Upper lobe of left lung (tissue), 6 donors: ENCODE results near the gene PBX3. TPM values are rescaled to one million over a fixed set of nuclear protein-coding genes. Genes with fewer than 3 reads are reported as not detected.

Experiments
- ATAC-seq, 2 donors: fragments of 200-7000 bp; cut with Tn5 transposase; one replicate each; pipeline ENCODE4 v1.9.1; 2022; ENCODE audit warnings: mild to moderate bottlenecking in 2 of 2, moderate library complexity in 2 of 2; ENCODE audit not compliant: low FRiP score in 2 of 2
- DNase-seq, 2 donors: peaks; one replicate each; pipeline ENCODE4 v3.0.0-alpha.2; 2019 to 2020
- H3K27ac ChIP-seq, 4 donors: fragments of 200-600 bp; sonication (generic); one replicate each; pipeline ENCODE4 v1.5.1; 2016 to 2019
- H3K27me3 ChIP-seq, 4 donors: fragments of 200-600 bp; sonication (generic); one replicate each; pipeline ENCODE4 v1.5.1; 2017 to 2019
- H3K36me3 ChIP-seq, 4 donors: fragments of 200-600 bp; sonication (generic); one replicate each; pipeline ENCODE4 v1.5.1; 2016 to 2019
- H3K4me1 ChIP-seq, 4 donors: fragments of 200-600 bp; sonication (generic); one replicate each; pipeline ENCODE4 v1.5.1; 2018 to 2019
- H3K4me3 ChIP-seq, 4 donors: fragments of 200-600 bp; sonication (generic); one replicate each; pipeline ENCODE4 v1.5.1; 2017 to 2019; ENCODE audit warnings: mild to moderate bottlenecking in 2 of 4, moderate library complexity in 1 of 4
- H3K9me3 ChIP-seq, 4 donors: fragments of 200-600 bp; sonication (generic); one replicate each; pipeline ENCODE4 v1.5.1; 2018 to 2019
- CTCF ChIP-seq, 6 experiments: fragments of 450-650 bp in 4 of 6; fragments of 200-600 bp in 2 of 6; sonication (generic) in 2 of 6; IDR thresholded peaks; one replicate each; pipeline ENCODE4 v1.5.1; 2016 to 2019; ENCODE audit warnings: antibody characterized with exemption in 6 of 6
- EP300 ChIP-seq, 4 donors: sonication (generic); formaldehyde crosslinking; IDR thresholded peaks; one replicate each; pipeline ENCODE4 v1.5.1; 2017; ENCODE audit warnings: antibody characterized with exemption in 4 of 4, control low read depth in 2 of 4
- POLR2A ChIP-seq, 4 donors: fragments of 450-650 bp; IDR thresholded peaks; one replicate each; pipeline ENCODE4 v1.5.1; 2016 to 2017; ENCODE audit warnings: antibody characterized with exemption in 4 of 4, mild to moderate bottlenecking in 2 of 4
- POLR2AphosphoS5 ChIP-seq, 2 donors: sonication (generic); formaldehyde crosslinking; IDR thresholded peaks; one replicate each; pipeline ENCODE4 v1.5.1; 2017; ENCODE audit warnings: antibody characterized with exemption in 2 of 2
- WGBS, 2 donors: methylation state at CpG; one replicate each; pipeline ENCODE4 v1.1.5; 2017 to 2018; 5-methylcytosine and 5-hydroxymethylcytosine counted together
- total RNA-seq, 6 donors: library from RNA; depleted of rRNA in 4 of 6; stranded (reverse); fragments of >200 nt in 4 of 6; gene quantifications; one replicate each; pipeline versions ENCODE4 v1.1.0 to v1.2.1, GENCODE V29; 2016 to 2021
- donor health status: DM: no; HTN: no; CAD: no; lungs with moderate emphysema.
- donor health status: DM: no; HTN: yes; CAD: no; lungs with severe emphysema.

The PBX3 gene
- total RNA-seq, 6 donors from 2014 or later, result 25.7 to 57.6 (median 41.9) TPM

GRCh38 chr9:125914411-125914810, 167.2 kb downstream of the PBX3 start:
- Histone ChIP-seq H3K9me3 (no peaks in the 10 kb centered on the region), H3K4me3 (no peak overlapping the region), H3K27me3 (no peaks in the 10 kb centered on the region), H3K27ac (no peak overlapping the region), H3K36me3 (no peaks in the 10 kb centered on the region), H3K4me1 (no peaks in the 10 kb centered on the region)
- 81 to 84% methylated on average over 1 of the region's 1 CpG for WGBS, 2 donors
- TF ChIP-seq POLR2A (IDR thresholded peaks at IDR 0.05) (no peak), EP300 (IDR thresholded peaks at IDR 0.05) (no peak), POLR2AphosphoS5 (IDR thresholded peaks at IDR 0.05) (no peak), CTCF (IDR thresholded peaks at IDR 0.05) (no peak)
- DNase-seq (no peak), ATAC-seq (no peak)

GRCh38 chr9:125915606-125916005, 168.4 kb downstream of the PBX3 start:
- Histone ChIP-seq H3K4me1 (no peaks in the 10 kb centered on the region), H3K27me3 (no peaks in the 10 kb centered on the region), H3K27ac (no peak overlapping the region), H3K36me3 (no peaks in the 10 kb centered on the region), H3K4me3 (no peak overlapping the region), H3K9me3 (no peaks in the 10 kb centered on the region)
- DNase-seq (peak in 1 of 2 donors; percentile 50), ATAC-seq (no peak)
- 96 to 99% methylated on average over 8 of the region's 8 CpGs for WGBS, 2 donors
- TF ChIP-seq POLR2A (IDR thresholded peaks at IDR 0.05) (no peak), CTCF (IDR thresholded peaks at IDR 0.05) (no peak), EP300 (IDR thresholded peaks at IDR 0.05) (no peak), POLR2AphosphoS5 (IDR thresholded peaks at IDR 0.05) (no peak)

- no peak for DNase-seq
- no peak overlapping the region for H3K4me3 ChIP-seq
- no peaks in the 10 kb centered on the region for H3K4me1 ChIP-seq
- no peaks in the 10 kb centered on the region for H3K36me3 ChIP-seq
- H3K9me3 ChIP-seq, result no peaks in the 10 kb centered on the region
- H3K27me3 ChIP-seq, result no peaks in the 10 kb centered on the region
- no peak for TF ChIP-seq POLR2A (IDR thresholded peaks at IDR 0.05)
- TF ChIP-seq POLR2AphosphoS5 (IDR thresholded peaks at IDR 0.05), result no peak
- TF ChIP-seq EP300 (IDR thresholded peaks at IDR 0.05), result no peak
- TF ChIP-seq CTCF (IDR thresholded peaks at IDR 0.05), result no peak
- no peak for ATAC-seq
- H3K27ac ChIP-seq, result no peak overlapping the region
These were observed 172.4 kb downstream of the PBX3 start for GRCh38 chr9:125919565-125919964.

GRCh38 chr9:125920402-125920801, 173.2 kb downstream of the PBX3 start:
- TF ChIP-seq EP300 (IDR thresholded peaks at IDR 0.05) (no peak), POLR2AphosphoS5 (IDR thresholded peaks at IDR 0.05) (no peak), CTCF (IDR thresholded peaks at IDR 0.05) (no peak), POLR2A (IDR thresholded peaks at IDR 0.05) (no peak)
- Histone ChIP-seq H3K4me3 (no peak overlapping the region), H3K27me3 (no peaks in the 10 kb centered on the region), H3K36me3 (no peaks in the 10 kb centered on the region), H3K9me3 (no peaks in the 10 kb centered on the region), H3K4me1 (no peaks in the 10 kb centered on the region), H3K27ac (no peak overlapping the region)
- ATAC-seq (no peak), DNase-seq (no peak)
- WGBS, 2 donors, result 95 to 97% methylated on average over 2 of the region's 2 CpGs

GRCh38 chr9:125922854-125923253, 175.7 kb downstream of the PBX3 start:
- Histone ChIP-seq H3K4me3 (no peak overlapping the region), H3K27ac (no peak overlapping the region), H3K9me3 (no peaks in the 10 kb centered on the region), H3K36me3 (no peaks in the 10 kb centered on the region), H3K4me1 (no peaks in the 10 kb centered on the region), H3K27me3 (no peaks in the 10 kb centered on the region)
- WGBS, 2 donors, result 85 to 86% methylated on average over 1 of the region's 1 CpG
- no peak for ATAC-seq
- TF ChIP-seq POLR2A (IDR thresholded peaks at IDR 0.05), result no peak
- TF ChIP-seq CTCF (IDR thresholded peaks at IDR 0.05), result no peak
- no peak for TF ChIP-seq EP300 (IDR thresholded peaks at IDR 0.05)
- no peak for TF ChIP-seq POLR2AphosphoS5 (IDR thresholded peaks at IDR 0.05)
- DNase-seq, result no peak
